HTR-8/SVneo (cell line): ENCODE measurements around the gene DGKD.

ENCODE experiments used
- DNase-seq: peaks from one replicate; pipeline ENCODE4 v3.0.0; 2011; ENCODE audit warnings: low spot score, mixed read lengths; ENCODE audit not compliant: insufficient read length
- FAIRE-seq: peaks from 2 replicates; lab custom pipeline; 2011; peaks lifted over from hg19 to GRCh38; lab: Jason Lieb, UNC

The DGKD gene

GRCh38 chr2:233486778-233487552, 132.7 kb downstream of the DGKD start:
- DNase-seq = peak; percentile 80
- no peak for FAIRE-seq

- DNase-seq = no peak
- no peak for FAIRE-seq
Measured at GRCh38 chr2:233487748-233488345, 133.6 kb downstream of the DGKD start.

- no peak for FAIRE-seq
Measured at GRCh38 chr2:233489143-233489542, 134.8 kb downstream of the DGKD start.

GRCh38 chr2:233489666-233490065, 135.4 kb downstream of the DGKD start:
- no peak for DNase-seq
- FAIRE-seq = no peak

More at GRCh38 chr2:233489143-233489542, 134.8 kb downstream of the DGKD start:
- no peak for DNase-seq

GRCh38 chr2:233490831-233491230, 136.5 kb downstream of the DGKD start:
- FAIRE-seq (no peak), DNase-seq (no peak)

- no peak for FAIRE-seq
- DNase-seq = no peak
Measured at GRCh38 chr2:233491326-233491725, 137.0 kb downstream of the DGKD start.

- FAIRE-seq (no peak), DNase-seq (no peak)
Measured at GRCh38 chr2:233492078-233492477, 137.8 kb downstream of the DGKD start.

- no peak for FAIRE-seq
- no peak for DNase-seq
Measured at GRCh38 chr2:233492751-233493150, 138.5 kb downstream of the DGKD start.

GRCh38 chr2:233495503-233496496, 141.5 kb downstream of the DGKD start:
- DNase-seq = no peak
- FAIRE-seq = no peak

GRCh38 chr2:233497692-233498091, 143.4 kb downstream of the DGKD start:
- DNase-seq (no peak), FAIRE-seq (no peak)

GRCh38 chr2:233498126-233498525, 143.8 kb downstream of the DGKD start:
- FAIRE-seq (no peak), DNase-seq (no peak)

GRCh38 chr2:233499928-233500327, 145.6 kb downstream of the DGKD start:
- FAIRE-seq (no peak), DNase-seq (no peak)

- no peak for FAIRE-seq
- no peak for DNase-seq
Measured at GRCh38 chr2:233501198-233502076, 147.1 kb downstream of the DGKD start.

GRCh38 chr2:233503481-233503880, 149.2 kb downstream of the DGKD start:
- FAIRE-seq (no peak), DNase-seq (no peak)

- DNase-seq (no peak), FAIRE-seq (no peak)
Measured at GRCh38 chr2:233503947-233504637, 149.8 kb downstream of the DGKD start.

- FAIRE-seq (no peak), DNase-seq (no peak)
Measured at GRCh38 chr2:233513953-233514655, 159.8 kb downstream of the DGKD start.

- DNase-seq (no peak), FAIRE-seq (no peak)
Measured at GRCh38 chr2:233519787-233520611, 165.7 kb downstream of the DGKD start.
